HepG2 (cell line): ENCODE measurements around the gene MRPL30. TPM values are rescaled to one million over a fixed set of nuclear protein-coding genes. Genes with fewer than 3 reads are reported as not detected.

ENCODE experiments used
- ATAC-seq: fragments of 200-7000 bp; cut with Tn5 transposase; 3 replicates; pipeline ENCODE4 v1.9.1; 2020; ENCODE audit warnings: mild to moderate bottlenecking, moderate library complexity
- BruUV-seq: library from RNA; stranded (reverse); fragments of 400-500 nt; replicated peaks from 2 replicates; lab custom pipeline; 2021; lab: Mats Ljungman, UMichigan
- CTCF ChIA-PET: fragments of 300-600 bp; formaldehyde crosslinking; extraction: SDS; loops from one replicate; lab custom pipeline; 2021; ENCODE audit warnings: low total read pairs, inconsistent platforms, low intra/inter-chr PET ratio; lab: Yijun Ruan, JAX
- POLR2A ChIA-PET: fragments of 350-600 bp; sonication (Branson Sonifier 250); formaldehyde crosslinking; loops from one replicate; lab custom pipeline; 2020; ENCODE audit warnings: antibody characterized with exemption, inconsistent platforms; lab: Yijun Ruan, JAX
- DNase-seq: peaks from one replicate; pipeline ENCODE4 v3.0.0-alpha.2; 2015; ENCODE audit warnings: low spot score
- FAIRE-seq: peaks from 3 replicates; lab custom pipeline; 2011; peaks lifted over from hg19 to GRCh38; lab: Jason Lieb, UNC
- H2AFZ ChIP-seq: one replicate; pipeline ENCODE4 v1.6.1; 2011; ENCODE audit warnings: low read length, inconsistent platforms
- H3K27ac ChIP-seq: fragments of 300-600 bp; 3 replicates; pipeline ENCODE4 v1.8.0; 2011; ENCODE audit warnings: mixed run types, mild to moderate bottlenecking, mixed read lengths, low read length, inconsistent platforms; ENCODE audit not compliant: insufficient read depth; ENCODE audit errors: extremely low read length
- H3K27me3 ChIP-seq, 2 experiments: fragments of 200-600 bp in 1 of 2; 2 replicates in 1 of 2; 3 replicates in 1 of 2; pipeline versions ENCODE4 v1.6.0 to v1.8.0; 2011; ENCODE audit warnings: low read length in 2 of 2, mild to moderate bottlenecking in 2 of 2, moderate library complexity in 2 of 2, inconsistent platforms in 1 of 2; ENCODE audit not compliant: insufficient read depth in 2 of 2, control insufficient read depth in 1 of 2
- H3K36me3 ChIP-seq, 2 experiments: fragments of 200-600 bp in 1 of 2; replicated peaks in 1 of 2; 2 replicates in 1 of 2; 3 replicates in 1 of 2; pipeline versions ENCODE4 v1.5.1 to v1.8.0; 2011; ENCODE audit warnings: low read length in 2 of 2, inconsistent platforms in 1 of 2; ENCODE audit not compliant: insufficient read depth in 2 of 2, control insufficient read depth in 1 of 2
- H3K4me1 ChIP-seq: 2 replicates; pipeline ENCODE4 v1.5.1; 2012; ENCODE audit warnings: low read length, inconsistent platforms; ENCODE audit not compliant: insufficient read depth
- H3K4me2 ChIP-seq: 2 replicates; pipeline ENCODE4 v1.6.0; 2011; ENCODE audit warnings: low read depth, low read length, inconsistent platforms
- H3K4me3 ChIP-seq, 3 experiments: fragments of 200-600 bp in 1 of 3; sonication (generic), shearing (Covaris generic) in 1 of 3; replicated peaks in 1 of 3; 2 replicates each; pipeline ENCODE4 v1.5.1; 2011 to 2016; ENCODE audit warnings: low read length in 3 of 3, inconsistent platforms in 2 of 3, low read depth in 2 of 3, mild to moderate bottlenecking in 2 of 3, control low read depth in 1 of 3, mixed read lengths in 1 of 3; ENCODE audit not compliant: insufficient read depth in 1 of 3
- H3K79me2 ChIP-seq: one replicate; pipeline ENCODE4 v1.6.1; 2011; ENCODE audit warnings: low read length, inconsistent platforms; ENCODE audit not compliant: insufficient read depth
- H3K9ac ChIP-seq: 2 replicates; pipeline ENCODE4 v1.6.0; 2011; ENCODE audit warnings: mild to moderate bottlenecking, low read depth, low read length, inconsistent platforms; ENCODE audit not compliant: insufficient read depth
- H3K9me3 ChIP-seq: 2 replicates; pipeline ENCODE4 v1.5.1; 2012; ENCODE audit warnings: mild to moderate bottlenecking, low read length
- H4K20me1 ChIP-seq: 2 replicates; pipeline ENCODE4 v1.6.0; 2011; ENCODE audit warnings: inconsistent platforms, mild to moderate bottlenecking, low read length, moderate library complexity; ENCODE audit not compliant: insufficient read depth
- ARNTL ChIP-seq: sonication (generic); formaldehyde crosslinking; IDR thresholded peaks from 2 replicates; pipeline ENCODE4 v1.4.0; 2020; ENCODE audit warnings: mild to moderate bottlenecking, missing genetic modification reagents
- BRCA1 ChIP-seq: sonication (generic); formaldehyde crosslinking; IDR thresholded peaks from 2 replicates; pipeline ENCODE4 v1.4.0; 2020; ENCODE audit warnings: missing genetic modification reagents
- EED ChIP-seq: sonication (generic); formaldehyde crosslinking; IDR thresholded peaks from 2 replicates; pipeline ENCODE4 v1.5.0; 2020; ENCODE audit warnings: mild to moderate bottlenecking, missing genetic modification reagents
- ELF4 ChIP-seq: sonication (generic); formaldehyde crosslinking; IDR thresholded peaks from 2 replicates; pipeline ENCODE4 v1.5.0; 2020; ENCODE audit warnings: missing genetic modification reagents, mild to moderate bottlenecking, moderate library complexity, borderline replicate concordance
- FOXK1 ChIP-seq: sonication (generic); formaldehyde crosslinking; IDR thresholded peaks from 2 replicates; pipeline ENCODE4 v1.4.0; 2020; ENCODE audit warnings: low read depth, missing genetic modification reagents, borderline replicate concordance
- HDAC1 ChIP-seq: sonication (generic); formaldehyde crosslinking; IDR thresholded peaks from 2 replicates; pipeline ENCODE4 v1.5.1; 2020; ENCODE audit warnings: mild to moderate bottlenecking, missing genetic modification reagents
- HMG20B ChIP-seq: conservative IDR thresholded peaks from 2 replicates; pipeline ENCODE4 v1.6.1; 2016; ENCODE audit warnings: missing genetic modification reagents, missing compliant biosample characterization
- JUNB ChIP-seq: sonication (generic); formaldehyde crosslinking; IDR thresholded peaks from 2 replicates; pipeline ENCODE4 v1.8.0; 2022; ENCODE audit warnings: missing genetic modification reagents, mild to moderate bottlenecking, borderline replicate concordance
- SMYD3 ChIP-seq: sonication (generic); formaldehyde crosslinking; IDR thresholded peaks from 2 replicates; pipeline ENCODE4 v1.8.1; 2023; ENCODE audit warnings: mild to moderate bottlenecking, missing genetic modification reagents
- ZGPAT ChIP-seq: IDR thresholded peaks from 2 replicates; pipeline ENCODE4 v1.6.1; 2016; ENCODE audit warnings: mild to moderate bottlenecking
- ZNF766 ChIP-seq: sonication (generic); formaldehyde crosslinking; IDR thresholded peaks from 2 replicates; pipeline ENCODE4 v1.5.0; 2020; ENCODE audit warnings: missing genetic modification reagents, borderline replicate concordance
- WGBS: methylation state at CpG from one replicate; pipeline ENCODE4 v1.1.6; 2017; ENCODE audit warnings: low lambda C conversion rate; 5-methylcytosine and 5-hydroxymethylcytosine counted together
- in situ Hi-C: cut with HindIII; loops from 2 replicates; pipeline ENCODE4 v1.10.0; 2017; ENCODE audit warnings: low pct_unique_long_range_greater_than_20kb; ENCODE audit not compliant: extremely low pct_ligation_motif_present
- intact Hi-C: fragments of 100-400 bp; cut with micrococcal nuclease; formaldehyde crosslinking; loops from one replicate; pipeline ENCODE4 v1.10.0; 2022; ENCODE audit not compliant: unreplicated experiment
- polyA plus RNA-seq, 8 experiments: library from polyadenylated mRNA; depleted of rRNA in 3 of 8; stranded (reverse) in 7 of 8; unstranded in 1 of 8; fragments of >200 nt; fragmentation: Illumina TruSeq in 4 of 8; extraction: Trizol in 4 of 8; gene quantifications; 2 replicates each; pipeline versions ENCODE4 v1.2.1 to v1.2.3, GENCODE V29; 2011 to 2016; ENCODE audit warnings: low read depth in 4 of 8, missing spikeins in 1 of 8, mixed read lengths in 1 of 8; ENCODE audit not compliant: insufficient read depth in 1 of 8
- total RNA-seq, 5 experiments: library from RNA; depleted of rRNA; stranded (reverse); fragments of >200 nt; fragmentation: Illumina TruSeq; extraction: Trizol; gene quantifications; 2 replicates each; pipeline ENCODE4 v1.2.3, GENCODE V29; 2016; ENCODE audit warnings: low read depth in 1 of 5
- TF ChIP-seq, protein P1 (sequence below): sonication (generic); formaldehyde crosslinking; IDR thresholded peaks from 2 replicates; pipeline ENCODE4 v1.8.1; 2022; ENCODE audit warnings: low read depth, mild to moderate bottlenecking, missing genetic modification reagents
- TF ChIP-seq, protein P2 (sequence below): conservative IDR thresholded peaks from 2 replicates; pipeline ENCODE4 v1.6.1; 2018; ENCODE audit warnings: missing genetic modification reagents
- TF ChIP-seq, protein P3 (sequence below): sonication (generic); formaldehyde crosslinking; IDR thresholded peaks from 2 replicates; pipeline ENCODE4 v1.8.1; 2023; ENCODE audit warnings: mild to moderate bottlenecking, moderate library complexity, missing genetic modification reagents
- TF ChIP-seq, protein P4 (sequence below), 2 experiments: sonication (generic) in 1 of 2; formaldehyde crosslinking in 1 of 2; IDR thresholded peaks; 2 replicates each; pipeline versions ENCODE4 v1.4.0 to v1.6.1; 2018 to 2020; ENCODE audit warnings: missing genetic modification reagents in 2 of 2, borderline replicate concordance in 1 of 2, low read depth in 1 of 2, mild to moderate bottlenecking in 1 of 2, missing biosample characterization in 1 of 2

MRPL30 gene
- total and polyA plus RNA-seq, 2 of the 13 experiments (the other 11 are each of a cell fraction or from before 2014, with no cell fraction given): 30.2 to 75.3 TPM

DNA sequence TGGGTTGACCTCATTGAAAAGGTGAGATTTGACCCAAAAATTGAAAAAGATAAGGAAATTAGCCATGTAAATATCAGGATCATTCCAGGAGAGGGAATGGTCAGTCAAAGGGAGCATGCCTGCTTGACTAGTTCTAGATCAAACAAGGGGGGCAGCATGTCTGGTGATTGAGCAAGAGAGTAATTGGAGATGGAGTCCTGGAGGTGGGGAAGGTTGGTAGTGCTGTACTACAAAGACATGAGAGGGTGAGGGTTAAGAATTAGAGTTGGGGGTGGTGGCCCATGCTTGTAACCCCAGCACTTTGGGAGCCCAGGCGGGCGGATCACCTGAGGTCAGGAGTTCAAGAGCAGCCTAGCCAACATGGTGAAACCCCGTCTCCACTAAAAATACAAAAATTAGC is 2.0 kb downstream of the MRPL30 start:
- no peaks in the 10 kb centered on the region; a peak in 1 of 5 replicates for H3K27me3 ChIP-seq
- peaks cover 4 to 8% of the 10 kb centered on the region in 2 experiments; a peak in 3 of 5 replicates for H3K36me3 ChIP-seq
- intact Hi-C loops: loop anchor here (10.0 kb wide), 1 partner anchor 312 kb away; the partner anchor contains the start of gene REV1
- FAIRE-seq: peak; percentile 72
- 74% methylated on average over 3 of the region's 3 CpGs for WGBS
- peaks cover 73% of the 10 kb centered on the region for H3K79me2 ChIP-seq
- H3K4me3 ChIP-seq: peak overlapping the region; percentile 68 to 84 (median 84); a peak in 4 of 6 replicates
- peak overlapping the region; percentile 83 for H3K4me2 ChIP-seq
- CTCF ChIA-PET: no interaction called here
- H3K9me3 ChIP-seq: no peaks in the 10 kb centered on the region
- peak; percentile 82 for DNase-seq
- peaks cover 46% of the 10 kb centered on the region for H3K4me1 ChIP-seq
- peak overlapping the region; percentile 82; the same call in 1 of the 2 replicates for H3K9ac ChIP-seq
- no TSS peak for BruUV-seq
- peak overlapping the region; percentile 83 for H3K27ac ChIP-seq
- H4K20me1 ChIP-seq: no peaks in the 10 kb centered on the region
- POLR2A ChIA-PET: interaction anchor here (0.8 to 3.3 kb wide), 2 partner anchors 28 to 154 kb away, joined by 5 to 47 read pairs; partner anchors contain the start of genes EIF5B, LIPT1 and TSGA10
- in situ Hi-C loops: loop anchor here (5.0 kb wide), 1 partner anchor 154 kb away; the partner anchor contains the start of genes EIF5B and TXNDC9
- peak; percentile 54 for ATAC-seq
- peak overlapping the region; percentile 15 for H2AFZ ChIP-seq
- TF ChIP-seq ARNTL (CRISPR knock-in tag) (no peak), HMG20B (no peak), ZNF766 (CRISPR knock-in tag) (no peak), ELF4 (CRISPR knock-in tag) (0 out of 2 replicates have a peak, but pooled peaks have one; percentile 29), HDAC1 (CRISPR knock-in tag) (0 out of 2 replicates have a peak, but pooled peaks have one; percentile 14), EED (CRISPR knock-in tag) (no peak), JUNB (CRISPR knock-in tag) (0 out of 2 replicates have a peak, but pooled peaks have one; percentile 47), SMYD3 (no peak), FOXK1 (CRISPR knock-in tag) (peak; percentile 47; the same call in 1 of the 2 replicates), ZGPAT (CRISPR knock-in tag) (no peak), BRCA1 (CRISPR knock-in tag) (no peak)
- TF ChIP-seq, protein P1, sequence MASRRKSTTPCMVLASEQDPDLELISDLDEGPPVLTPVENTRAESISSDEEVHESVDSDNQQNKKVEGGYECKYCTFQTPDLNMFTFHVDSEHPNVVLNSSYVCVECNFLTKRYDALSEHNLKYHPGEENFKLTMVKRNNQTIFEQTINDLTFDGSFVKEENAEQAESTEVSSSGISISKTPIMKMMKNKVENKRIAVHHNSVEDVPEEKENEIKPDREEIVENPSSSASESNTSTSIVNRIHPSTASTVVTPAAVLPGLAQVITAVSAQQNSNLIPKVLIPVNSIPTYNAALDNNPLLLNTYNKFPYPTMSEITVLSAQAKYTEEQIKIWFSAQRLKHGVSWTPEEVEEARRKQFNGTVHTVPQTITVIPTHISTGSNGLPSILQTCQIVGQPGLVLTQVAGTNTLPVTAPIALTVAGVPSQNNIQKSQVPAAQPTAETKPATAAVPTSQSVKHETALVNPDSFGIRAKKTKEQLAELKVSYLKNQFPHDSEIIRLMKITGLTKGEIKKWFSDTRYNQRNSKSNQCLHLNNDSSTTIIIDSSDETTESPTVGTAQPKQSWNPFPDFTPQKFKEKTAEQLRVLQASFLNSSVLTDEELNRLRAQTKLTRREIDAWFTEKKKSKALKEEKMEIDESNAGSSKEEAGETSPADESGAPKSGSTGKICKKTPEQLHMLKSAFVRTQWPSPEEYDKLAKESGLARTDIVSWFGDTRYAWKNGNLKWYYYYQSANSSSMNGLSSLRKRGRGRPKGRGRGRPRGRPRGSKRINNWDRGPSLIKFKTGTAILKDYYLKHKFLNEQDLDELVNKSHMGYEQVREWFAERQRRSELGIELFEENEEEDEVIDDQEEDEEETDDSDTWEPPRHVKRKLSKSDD: no peak
- TF ChIP-seq, protein P2, sequence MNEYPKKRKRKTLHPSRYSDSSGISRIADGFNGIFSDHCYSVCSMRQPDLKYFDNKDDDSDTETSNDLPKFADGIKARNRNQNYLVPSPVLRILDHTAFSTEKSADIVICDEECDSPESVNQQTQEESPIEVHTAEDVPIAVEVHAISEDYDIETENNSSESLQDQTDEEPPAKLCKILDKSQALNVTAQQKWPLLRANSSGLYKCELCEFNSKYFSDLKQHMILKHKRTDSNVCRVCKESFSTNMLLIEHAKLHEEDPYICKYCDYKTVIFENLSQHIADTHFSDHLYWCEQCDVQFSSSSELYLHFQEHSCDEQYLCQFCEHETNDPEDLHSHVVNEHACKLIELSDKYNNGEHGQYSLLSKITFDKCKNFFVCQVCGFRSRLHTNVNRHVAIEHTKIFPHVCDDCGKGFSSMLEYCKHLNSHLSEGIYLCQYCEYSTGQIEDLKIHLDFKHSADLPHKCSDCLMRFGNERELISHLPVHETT (CRISPR knock-in tag): no peak
- TF ChIP-seq, protein P3, sequence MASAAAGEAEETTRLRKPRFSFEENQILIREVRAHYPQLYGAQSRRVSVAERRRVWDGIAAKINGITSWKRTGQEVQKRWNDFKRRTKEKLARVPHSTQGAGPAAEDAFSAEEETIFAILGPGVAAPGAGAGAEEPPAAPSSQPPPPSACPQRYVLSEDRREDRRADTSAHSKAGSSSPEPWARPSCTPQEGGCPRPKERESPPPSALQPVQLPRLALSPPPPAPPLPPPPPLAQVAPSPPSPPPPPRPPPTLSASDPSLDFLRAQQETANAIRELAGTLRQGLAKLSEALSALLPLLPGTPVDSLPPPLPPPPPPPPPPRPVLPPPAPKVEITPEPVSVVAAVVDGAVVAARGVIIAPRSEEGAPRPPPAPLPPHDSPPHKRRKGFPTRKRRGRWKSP (CRISPR knock-in tag): peak; percentile 34; the same call in 1 of the 2 replicates
- TF ChIP-seq, protein P4, sequence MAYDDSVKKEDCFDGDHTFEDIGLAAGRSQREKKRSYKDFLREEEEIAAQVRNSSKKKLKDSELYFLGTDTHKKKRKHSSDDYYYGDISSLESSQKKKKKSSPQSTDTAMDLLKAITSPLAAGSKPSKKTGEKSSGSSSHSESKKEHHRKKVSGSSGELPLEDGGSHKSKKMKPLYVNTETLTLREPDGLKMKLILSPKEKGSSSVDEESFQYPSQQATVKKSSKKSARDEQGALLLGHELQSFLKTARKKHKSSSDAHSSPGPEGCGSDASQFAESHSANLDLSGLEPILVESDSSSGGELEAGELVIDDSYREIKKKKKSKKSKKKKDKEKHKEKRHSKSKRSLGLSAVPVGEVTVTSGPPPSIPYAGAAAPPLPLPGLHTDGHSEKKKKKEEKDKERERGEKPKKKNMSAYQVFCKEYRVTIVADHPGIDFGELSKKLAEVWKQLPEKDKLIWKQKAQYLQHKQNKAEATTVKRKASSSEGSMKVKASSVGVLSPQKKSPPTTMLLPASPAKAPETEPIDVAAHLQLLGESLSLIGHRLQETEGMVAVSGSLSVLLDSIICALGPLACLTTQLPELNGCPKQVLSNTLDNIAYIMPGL (CRISPR knock-in tag; IDR thresholded peaks at IDR 0.05; ENCODE audit: borderline replicate concordance in 1 of 2, low read depth in 1 of 2): no peak; a peak in 1 of 4 replicates
